K562 (cell line): ENCODE results near the gene EFEMP2. TPM values are rescaled to one million over a fixed set of nuclear protein-coding genes. Genes with fewer than 3 reads are reported as not detected.
A peak's percentile ranks its signal among the peaks of the same experiment; 100 is the strongest.

Source experiments
- DMBX1 ChIP-seq: fragments of 250-450 bp; sonication (Bioruptor Pico); IDR thresholded peaks from 2 replicates; pipeline ENCODE4 v1.8.0; 2022; ENCODE audit warnings: inconsistent platforms, mild to moderate bottlenecking, moderate library complexity, borderline replicate concordance
- FOXP1 ChIP-seq: sonication (generic); formaldehyde crosslinking; IDR thresholded peaks from 2 replicates; pipeline ENCODE4 v1.8.0; 2022; ENCODE audit warnings: mild to moderate bottlenecking, missing genetic modification reagents
- GABPA ChIP-seq: fragments of 200-800 bp; sonication (Bioruptor generic); conservative IDR thresholded peaks from 2 replicates; pipeline ENCODE4 v1.6.1; 2016; ENCODE audit warnings: low read depth, missing genetic modification characterization, missing compliant biosample characterization
- GTF2A2 ChIP-seq: IDR thresholded peaks from 2 replicates; pipeline ENCODE4 v1.6.1; 2016; ENCODE audit warnings: mild to moderate bottlenecking, missing genetic modification characterization, missing compliant biosample characterization
- GTF2E2 ChIP-seq: fragments of 200-800 bp; sonication (Bioruptor generic); IDR thresholded peaks from 2 replicates; pipeline ENCODE4 v1.6.1; 2016; ENCODE audit warnings: missing genetic modification characterization, missing compliant biosample characterization
- KLF10 ChIP-seq: fragments of 250-450 bp; sonication (Bioruptor Pico); IDR thresholded peaks from 2 replicates; pipeline ENCODE4 v1.6.1; 2021; ENCODE audit warnings: matching md5 sums
- POLR2A ChIP-seq: fragments of 450-650 bp; conservative IDR thresholded peaks from 2 replicates; pipeline ENCODE4 v1.6.1; 2016
- ZNF239 ChIP-seq: fragments of 250-450 bp; sonication (Bioruptor Pico); IDR thresholded peaks from 2 replicates; pipeline ENCODE4 v1.4.0; 2020; ENCODE audit warnings: mild to moderate bottlenecking
- polyA plus RNA-seq, 8 experiments: library from polyadenylated mRNA; depleted of rRNA in 4 of 8; stranded (reverse) in 5 of 8; unstranded in 3 of 8; fragments of >200 nt; fragmentation: Nextera tagmentation in 2 of 8; fragmentation: Illumina TruSeq in 1 of 8; extraction: Ambion mirVana in 2 of 8; extraction: Trizol in 1 of 8; gene quantifications; 2 replicates each; pipeline versions ENCODE4 v1.2.1 to v1.2.3, GENCODE V29; 2011 to 2014; ENCODE audit warnings: inconsistent platforms in 1 of 8, missing spikeins in 1 of 8
- total RNA-seq, 7 experiments: library from RNA; depleted of rRNA in 6 of 7; stranded (reverse); fragments of >200 nt in 6 of 7; fragmentation: Illumina TruSeq in 2 of 7; extraction: Trizol in 2 of 7; gene quantifications; 2 replicates each; pipeline versions ENCODE4 v1.2.1 to v1.2.3, GENCODE V29; 2011 to 2021; ENCODE audit warnings: low replicate concordance in 1 of 7
- TF ChIP-seq, protein P1 (sequence below): fragments of 250-450 bp; sonication (Bioruptor Pico); IDR thresholded peaks from 2 replicates; pipeline ENCODE4 v1.5.1; 2021; ENCODE audit warnings: mild to moderate bottlenecking
- TF ChIP-seq, protein P2 (sequence below), 2 experiments: fragments of 250-450 bp in 1 of 2; fragments of 450-650 bp in 1 of 2; sonication (Bioruptor Pico) in 1 of 2; IDR thresholded peaks; 2 replicates each; pipeline versions ENCODE4 v1.6.1 to v1.8.0; 2016 to 2021; ENCODE audit warnings: mild to moderate bottlenecking in 2 of 2, moderate library complexity in 2 of 2, missing compliant biosample characterization in 1 of 2, missing genetic modification characterization in 1 of 2
- TF ChIP-seq, protein P3 (sequence below): fragments of 450-650 bp; formaldehyde crosslinking; conservative IDR thresholded peaks from 2 replicates; pipeline ENCODE4 v1.4.0; 2022; ENCODE audit warnings: mild to moderate bottlenecking, missing genetic modification characterization
- TF ChIP-seq, protein P4 (sequence below): fragments of 200-800 bp; sonication (Bioruptor generic); IDR thresholded peaks from 2 replicates; pipeline ENCODE4 v1.6.1; 2017; ENCODE audit warnings: missing genetic modification characterization, missing compliant biosample characterization
- TF ChIP-seq, protein P5 (sequence below), 2 experiments: fragments of 450-650 bp; IDR thresholded peaks; 2 replicates each; pipeline ENCODE4 v1.6.1; 2018; ENCODE audit warnings: mild to moderate bottlenecking in 2 of 2, low read depth in 1 of 2; ENCODE audit not compliant: partially characterized antibody in 2 of 2
- TF ChIP-seq, protein P6 (sequence below), 2 experiments: IDR thresholded peaks; 2 replicates each; pipeline ENCODE4 v1.6.1; 2012; ENCODE audit warnings: improper control_type of control experiment in 2 of 2, low read depth in 2 of 2, low read length in 2 of 2, borderline replicate concordance in 1 of 2

The EFEMP2 gene
- total and polyA plus RNA-seq, 9 of the 15 experiments (the other 6 are each of a cell fraction or from before 2014, with no cell fraction given): 0.07 to 2.9 (median 0.69) TPM; not detected in 1

DNA sequence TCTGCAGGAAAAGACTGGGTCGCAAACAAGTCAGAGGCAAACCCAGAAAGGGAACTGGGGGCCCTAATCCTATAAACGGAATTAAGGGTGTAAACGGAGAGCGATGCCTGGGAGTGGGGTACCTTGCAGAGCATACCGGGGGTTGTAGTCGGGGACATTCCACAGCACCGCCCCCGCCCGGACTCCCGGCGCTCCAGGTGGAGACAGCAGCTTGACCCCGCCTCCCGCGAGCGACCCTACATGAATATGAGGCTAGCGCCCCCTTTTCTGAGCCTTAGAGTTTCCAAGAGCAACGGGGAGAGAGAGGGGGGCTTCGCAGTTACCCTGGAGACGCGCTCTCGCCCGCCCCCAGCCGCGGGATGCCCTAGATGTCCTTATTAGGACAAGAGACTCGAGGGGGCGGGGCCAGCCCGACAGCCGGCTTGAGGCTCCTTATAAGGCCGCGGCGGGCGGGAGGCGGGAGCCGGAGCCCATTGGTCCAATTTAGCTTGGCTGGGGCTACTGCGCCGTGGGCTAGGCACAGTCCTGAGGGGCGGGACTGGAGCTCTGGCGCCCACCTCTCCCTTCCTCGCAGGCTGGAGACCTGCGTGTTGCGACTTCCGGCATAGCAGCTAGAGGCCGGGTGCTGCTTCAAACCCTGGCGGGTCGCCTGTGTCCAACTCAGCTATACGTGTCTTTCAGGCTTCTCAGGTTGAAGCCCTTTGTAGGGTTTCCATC is 13.3 kb downstream of the EFEMP2 start (continued):
- TF ChIP-seq FOXP1 (CRISPR knock-in tag): no peak
- peak; percentile 56 for TF ChIP-seq ZNF239 (CRISPR knock-in tag)
- TF ChIP-seq, protein P1, sequence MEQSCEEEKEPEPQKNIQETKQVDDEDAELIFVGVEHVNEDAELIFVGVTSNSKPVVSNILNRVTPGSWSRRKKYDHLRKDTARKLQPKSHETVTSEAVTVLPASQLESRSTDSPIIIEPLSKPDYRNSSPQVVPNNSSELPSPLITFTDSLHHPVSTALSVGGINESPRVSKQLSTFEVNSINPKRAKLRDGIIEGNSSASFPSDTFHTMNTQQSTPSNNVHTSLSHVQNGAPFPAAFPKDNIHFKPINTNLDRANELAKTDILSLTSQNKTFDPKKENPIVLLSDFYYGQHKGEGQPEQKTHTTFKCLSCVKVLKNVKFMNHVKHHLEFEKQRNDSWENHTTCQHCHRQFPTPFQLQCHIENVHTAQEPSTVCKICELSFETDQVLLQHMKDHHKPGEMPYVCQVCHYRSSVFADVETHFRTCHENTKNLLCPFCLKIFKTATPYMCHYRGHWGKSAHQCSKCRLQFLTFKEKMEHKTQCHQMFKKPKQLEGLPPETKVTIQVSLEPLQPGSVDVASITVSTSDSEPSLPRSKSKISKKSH (CRISPR knock-in tag): no peak
- TF ChIP-seq, protein P2, sequence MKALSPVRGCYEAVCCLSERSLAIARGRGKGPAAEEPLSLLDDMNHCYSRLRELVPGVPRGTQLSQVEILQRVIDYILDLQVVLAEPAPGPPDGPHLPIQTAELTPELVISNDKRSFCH (CRISPR knock-in tag; IDR thresholded peaks at IDR 0.05): no peak
- TF ChIP-seq, protein P2 (tag; IDR thresholded peaks at IDR 0.05): no peak
- no peak for TF ChIP-seq KLF10 (CRISPR knock-in tag)
- no peak for TF ChIP-seq GTF2A2 (tag)
- TF ChIP-seq POLR2A: peak; percentile 98
- TF ChIP-seq GABPA (tag): no peak
- TF ChIP-seq, protein P3, sequence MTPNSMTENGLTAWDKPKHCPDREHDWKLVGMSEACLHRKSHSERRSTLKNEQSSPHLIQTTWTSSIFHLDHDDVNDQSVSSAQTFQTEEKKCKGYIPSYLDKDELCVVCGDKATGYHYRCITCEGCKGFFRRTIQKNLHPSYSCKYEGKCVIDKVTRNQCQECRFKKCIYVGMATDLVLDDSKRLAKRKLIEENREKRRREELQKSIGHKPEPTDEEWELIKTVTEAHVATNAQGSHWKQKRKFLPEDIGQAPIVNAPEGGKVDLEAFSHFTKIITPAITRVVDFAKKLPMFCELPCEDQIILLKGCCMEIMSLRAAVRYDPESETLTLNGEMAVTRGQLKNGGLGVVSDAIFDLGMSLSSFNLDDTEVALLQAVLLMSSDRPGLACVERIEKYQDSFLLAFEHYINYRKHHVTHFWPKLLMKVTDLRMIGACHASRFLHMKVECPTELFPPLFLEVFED (CRISPR knock-in tag): peak; percentile 10; the same call in 1 of the 2 replicates
- no peak for TF ChIP-seq DMBX1 (CRISPR knock-in tag)
- TF ChIP-seq, protein P4, sequence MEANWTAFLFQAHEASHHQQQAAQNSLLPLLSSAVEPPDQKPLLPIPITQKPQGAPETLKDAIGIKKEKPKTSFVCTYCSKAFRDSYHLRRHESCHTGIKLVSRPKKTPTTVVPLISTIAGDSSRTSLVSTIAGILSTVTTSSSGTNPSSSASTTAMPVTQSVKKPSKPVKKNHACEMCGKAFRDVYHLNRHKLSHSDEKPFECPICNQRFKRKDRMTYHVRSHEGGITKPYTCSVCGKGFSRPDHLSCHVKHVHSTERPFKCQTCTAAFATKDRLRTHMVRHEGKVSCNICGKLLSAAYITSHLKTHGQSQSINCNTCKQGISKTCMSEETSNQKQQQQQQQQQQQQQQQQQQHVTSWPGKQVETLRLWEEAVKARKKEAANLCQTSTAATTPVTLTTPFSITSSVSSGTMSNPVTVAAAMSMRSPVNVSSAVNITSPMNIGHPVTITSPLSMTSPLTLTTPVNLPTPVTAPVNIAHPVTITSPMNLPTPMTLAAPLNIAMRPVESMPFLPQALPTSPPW (CRISPR knock-in tag): peak; percentile 99
- TF ChIP-seq, protein P5, sequence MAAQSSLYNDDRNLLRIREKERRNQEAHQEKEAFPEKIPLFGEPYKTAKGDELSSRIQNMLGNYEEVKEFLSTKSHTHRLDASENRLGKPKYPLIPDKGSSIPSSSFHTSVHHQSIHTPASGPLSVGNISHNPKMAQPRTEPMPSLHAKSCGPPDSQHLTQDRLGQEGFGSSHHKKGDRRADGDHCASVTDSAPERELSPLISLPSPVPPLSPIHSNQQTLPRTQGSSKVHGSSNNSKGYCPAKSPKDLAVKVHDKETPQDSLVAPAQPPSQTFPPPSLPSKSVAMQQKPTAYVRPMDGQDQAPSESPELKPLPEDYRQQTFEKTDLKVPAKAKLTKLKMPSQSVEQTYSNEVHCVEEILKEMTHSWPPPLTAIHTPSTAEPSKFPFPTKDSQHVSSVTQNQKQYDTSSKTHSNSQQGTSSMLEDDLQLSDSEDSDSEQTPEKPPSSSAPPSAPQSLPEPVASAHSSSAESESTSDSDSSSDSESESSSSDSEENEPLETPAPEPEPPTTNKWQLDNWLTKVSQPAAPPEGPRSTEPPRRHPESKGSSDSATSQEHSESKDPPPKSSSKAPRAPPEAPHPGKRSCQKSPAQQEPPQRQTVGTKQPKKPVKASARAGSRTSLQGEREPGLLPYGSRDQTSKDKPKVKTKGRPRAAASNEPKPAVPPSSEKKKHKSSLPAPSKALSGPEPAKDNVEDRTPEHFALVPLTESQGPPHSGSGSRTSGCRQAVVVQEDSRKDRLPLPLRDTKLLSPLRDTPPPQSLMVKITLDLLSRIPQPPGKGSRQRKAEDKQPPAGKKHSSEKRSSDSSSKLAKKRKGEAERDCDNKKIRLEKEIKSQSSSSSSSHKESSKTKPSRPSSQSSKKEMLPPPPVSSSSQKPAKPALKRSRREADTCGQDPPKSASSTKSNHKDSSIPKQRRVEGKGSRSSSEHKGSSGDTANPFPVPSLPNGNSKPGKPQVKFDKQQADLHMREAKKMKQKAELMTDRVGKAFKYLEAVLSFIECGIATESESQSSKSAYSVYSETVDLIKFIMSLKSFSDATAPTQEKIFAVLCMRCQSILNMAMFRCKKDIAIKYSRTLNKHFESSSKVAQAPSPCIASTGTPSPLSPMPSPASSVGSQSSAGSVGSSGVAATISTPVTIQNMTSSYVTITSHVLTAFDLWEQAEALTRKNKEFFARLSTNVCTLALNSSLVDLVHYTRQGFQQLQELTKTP (IDR thresholded peaks at IDR 0.05; ENCODE audit: low read depth in 1 of 2, partially characterized antibody in 2 of 2): peak in 1 of 2 experiments; percentile 58
- peak; percentile 91 for TF ChIP-seq GTF2E2 (tag)
- TF ChIP-seq, protein P6, sequence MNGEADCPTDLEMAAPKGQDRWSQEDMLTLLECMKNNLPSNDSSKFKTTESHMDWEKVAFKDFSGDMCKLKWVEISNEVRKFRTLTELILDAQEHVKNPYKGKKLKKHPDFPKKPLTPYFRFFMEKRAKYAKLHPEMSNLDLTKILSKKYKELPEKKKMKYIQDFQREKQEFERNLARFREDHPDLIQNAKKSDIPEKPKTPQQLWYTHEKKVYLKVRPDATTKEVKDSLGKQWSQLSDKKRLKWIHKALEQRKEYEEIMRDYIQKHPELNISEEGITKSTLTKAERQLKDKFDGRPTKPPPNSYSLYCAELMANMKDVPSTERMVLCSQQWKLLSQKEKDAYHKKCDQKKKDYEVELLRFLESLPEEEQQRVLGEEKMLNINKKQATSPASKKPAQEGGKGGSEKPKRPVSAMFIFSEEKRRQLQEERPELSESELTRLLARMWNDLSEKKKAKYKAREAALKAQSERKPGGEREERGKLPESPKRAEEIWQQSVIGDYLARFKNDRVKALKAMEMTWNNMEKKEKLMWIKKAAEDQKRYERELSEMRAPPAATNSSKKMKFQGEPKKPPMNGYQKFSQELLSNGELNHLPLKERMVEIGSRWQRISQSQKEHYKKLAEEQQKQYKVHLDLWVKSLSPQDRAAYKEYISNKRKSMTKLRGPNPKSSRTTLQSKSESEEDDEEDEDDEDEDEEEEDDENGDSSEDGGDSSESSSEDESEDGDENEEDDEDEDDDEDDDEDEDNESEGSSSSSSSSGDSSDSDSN (IDR thresholded peaks at IDR 0.05; ENCODE audit: borderline replicate concordance in 1 of 2, low read depth in 2 of 2, low read length in 2 of 2): no peak
